Osteocyte (in vitro differentiated cells): ENCODE measurements around the gene TSHR. TPM values are rescaled to one million over a fixed set of nuclear protein-coding genes. Genes with fewer than 3 reads are reported as not detected.

Source experiments
- DNase-seq: peaks from one replicate; pipeline ENCODE4 v3.0.0; 2021; ENCODE audit warnings: mixed read lengths; ENCODE audit not compliant: unreplicated experiment; ENCODE audit errors: extremely low spot score
- H3K27ac Mint-ChIP-seq: one replicate; pipeline ENCODE4 v1.8.0; 2021; ENCODE audit warnings: mild to moderate bottlenecking, mixed read lengths; ENCODE audit not compliant: unreplicated experiment
- H3K27me3 Mint-ChIP-seq: one replicate; pipeline ENCODE4 v1.8.0; 2021; ENCODE audit warnings: mixed read lengths; ENCODE audit not compliant: unreplicated experiment
- H3K36me3 Mint-ChIP-seq: one replicate; pipeline ENCODE4 v1.8.0; 2021; ENCODE audit warnings: mixed read lengths; ENCODE audit not compliant: unreplicated experiment
- H3K4me1 Mint-ChIP-seq: one replicate; pipeline ENCODE4 v1.8.0; 2021; ENCODE audit warnings: mixed read lengths; ENCODE audit not compliant: unreplicated experiment
- H3K4me3 Mint-ChIP-seq: one replicate; pipeline ENCODE4 v1.8.0; 2021; ENCODE audit warnings: mild to moderate bottlenecking, moderate library complexity, mixed read lengths; ENCODE audit not compliant: unreplicated experiment
- H3K9me3 Mint-ChIP-seq: one replicate; pipeline ENCODE4 v1.8.0; 2021; ENCODE audit warnings: mixed read lengths; ENCODE audit not compliant: unreplicated experiment
- total RNA-seq: library from RNA; stranded (reverse); gene quantifications from 2 replicates; pipeline ENCODE4 v1.2.1, GENCODE V29; 2021
- TF ChIP-seq, protein P1 (sequence below): fragments of 200-600 bp; sonication (generic); IDR thresholded peaks from 2 replicates; pipeline ENCODE4 v1.5.0; 2021; ENCODE audit warnings: antibody characterized with exemption, mild to moderate bottlenecking, moderate library complexity

The TSHR gene
- total RNA-seq, 1 donor from 2014 or later, result not detected

GRCh38 chr14:81095539-81095938 is 140.1 kb downstream of the TSHR start:
- Mint-ChIP-seq H3K27me3 (peaks cover 2% of the 10 kb centered on the region), H3K4me3 (no peak overlapping the region), H3K27ac (no peak overlapping the region), H3K36me3 (no peaks in the 10 kb centered on the region), H3K9me3 (no peaks in the 10 kb centered on the region), H3K4me1 (no peaks in the 10 kb centered on the region)
- TF ChIP-seq, protein P1, sequence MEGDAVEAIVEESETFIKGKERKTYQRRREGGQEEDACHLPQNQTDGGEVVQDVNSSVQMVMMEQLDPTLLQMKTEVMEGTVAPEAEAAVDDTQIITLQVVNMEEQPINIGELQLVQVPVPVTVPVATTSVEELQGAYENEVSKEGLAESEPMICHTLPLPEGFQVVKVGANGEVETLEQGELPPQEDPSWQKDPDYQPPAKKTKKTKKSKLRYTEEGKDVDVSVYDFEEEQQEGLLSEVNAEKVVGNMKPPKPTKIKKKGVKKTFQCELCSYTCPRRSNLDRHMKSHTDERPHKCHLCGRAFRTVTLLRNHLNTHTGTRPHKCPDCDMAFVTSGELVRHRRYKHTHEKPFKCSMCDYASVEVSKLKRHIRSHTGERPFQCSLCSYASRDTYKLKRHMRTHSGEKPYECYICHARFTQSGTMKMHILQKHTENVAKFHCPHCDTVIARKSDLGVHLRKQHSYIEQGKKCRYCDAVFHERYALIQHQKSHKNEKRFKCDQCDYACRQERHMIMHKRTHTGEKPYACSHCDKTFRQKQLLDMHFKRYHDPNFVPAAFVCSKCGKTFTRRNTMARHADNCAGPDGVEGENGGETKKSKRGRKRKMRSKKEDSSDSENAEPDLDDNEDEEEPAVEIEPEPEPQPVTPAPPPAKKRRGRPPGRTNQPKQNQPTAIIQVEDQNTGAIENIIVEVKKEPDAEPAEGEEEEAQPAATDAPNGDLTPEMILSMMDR, result no peak
- DNase-seq, result no peak

GRCh38 chr14:81096656-81097055 is 141.2 kb downstream of the TSHR start:
- H3K27ac Mint-ChIP-seq, result no peak overlapping the region
- H3K4me3 Mint-ChIP-seq, result no peak overlapping the region
- peaks cover 2% of the 10 kb centered on the region for H3K27me3 Mint-ChIP-seq
- no peaks in the 10 kb centered on the region for H3K4me1 Mint-ChIP-seq
- H3K9me3 Mint-ChIP-seq, result no peaks in the 10 kb centered on the region
- TF ChIP-seq, protein P1, result no peak
- H3K36me3 Mint-ChIP-seq, result no peaks in the 10 kb centered on the region
- no peak for DNase-seq

- Mint-ChIP-seq H3K27ac (no peak overlapping the region), H3K9me3 (no peaks in the 10 kb centered on the region), H3K4me3 (no peak overlapping the region), H3K4me1 (no peaks in the 10 kb centered on the region), H3K36me3 (no peaks in the 10 kb centered on the region), H3K27me3 (peaks cover 4% of the 10 kb centered on the region)
- DNase-seq, result no peak
- TF ChIP-seq, protein P1, result no peak
Measured at GRCh38 chr14:81102217-81102616, 146.8 kb downstream of the TSHR start.

GRCh38 chr14:81103443-81103842 is 148.0 kb downstream of the TSHR start:
- Mint-ChIP-seq H3K36me3 (no peaks in the 10 kb centered on the region), H3K9me3 (no peaks in the 10 kb centered on the region), H3K4me1 (no peaks in the 10 kb centered on the region), H3K27ac (no peak overlapping the region), H3K4me3 (no peak overlapping the region), H3K27me3 (peaks cover 2% of the 10 kb centered on the region)
- no peak for DNase-seq
- TF ChIP-seq, protein P1, result no peak

DNA sequence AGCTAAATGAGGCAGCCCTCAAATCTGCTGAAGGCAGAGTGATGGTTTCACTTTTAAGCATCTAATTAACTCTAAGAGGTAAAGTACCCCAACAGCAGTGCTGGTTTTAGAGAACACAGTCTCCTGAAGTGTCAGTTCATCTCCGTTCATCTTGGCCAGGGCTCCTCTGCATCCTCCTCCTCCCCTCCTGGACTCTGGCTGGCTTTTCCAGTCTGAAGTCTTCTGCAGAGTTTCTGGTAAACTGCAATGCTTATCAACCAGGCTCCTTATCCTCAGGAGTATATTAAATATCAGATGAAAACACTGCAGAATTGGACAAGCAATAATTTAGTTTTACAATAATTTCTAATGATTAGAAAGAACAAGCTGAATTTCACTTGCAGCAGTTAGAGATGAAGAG is 150.0 kb downstream of the TSHR start:
- TF ChIP-seq, protein P1, result no peak
- peaks cover 2% of the 10 kb centered on the region for H3K27me3 Mint-ChIP-seq
- no peaks in the 10 kb centered on the region for H3K36me3 Mint-ChIP-seq
- H3K9me3 Mint-ChIP-seq, result no peaks in the 10 kb centered on the region
- no peak for DNase-seq
- no peak overlapping the region for H3K4me3 Mint-ChIP-seq
- no peak overlapping the region for H3K27ac Mint-ChIP-seq
- H3K4me1 Mint-ChIP-seq, result no peaks in the 10 kb centered on the region
